Measurements from ENCODE around the gene NMD3. TPM values are rescaled to one million over a fixed set of nuclear protein-coding genes. Genes with fewer than 3 reads are reported as not detected.
"Not testable (repeated sequence)": the region's sequence is repeated elsewhere in the genome, so short reads cannot be mapped to it uniquely, and the experiment has no call there.

NMD3 gene
- total RNA-seq: 10 to 100 TPM; 32.3 to 45.8 (median 40.6) TPM

DNA sequence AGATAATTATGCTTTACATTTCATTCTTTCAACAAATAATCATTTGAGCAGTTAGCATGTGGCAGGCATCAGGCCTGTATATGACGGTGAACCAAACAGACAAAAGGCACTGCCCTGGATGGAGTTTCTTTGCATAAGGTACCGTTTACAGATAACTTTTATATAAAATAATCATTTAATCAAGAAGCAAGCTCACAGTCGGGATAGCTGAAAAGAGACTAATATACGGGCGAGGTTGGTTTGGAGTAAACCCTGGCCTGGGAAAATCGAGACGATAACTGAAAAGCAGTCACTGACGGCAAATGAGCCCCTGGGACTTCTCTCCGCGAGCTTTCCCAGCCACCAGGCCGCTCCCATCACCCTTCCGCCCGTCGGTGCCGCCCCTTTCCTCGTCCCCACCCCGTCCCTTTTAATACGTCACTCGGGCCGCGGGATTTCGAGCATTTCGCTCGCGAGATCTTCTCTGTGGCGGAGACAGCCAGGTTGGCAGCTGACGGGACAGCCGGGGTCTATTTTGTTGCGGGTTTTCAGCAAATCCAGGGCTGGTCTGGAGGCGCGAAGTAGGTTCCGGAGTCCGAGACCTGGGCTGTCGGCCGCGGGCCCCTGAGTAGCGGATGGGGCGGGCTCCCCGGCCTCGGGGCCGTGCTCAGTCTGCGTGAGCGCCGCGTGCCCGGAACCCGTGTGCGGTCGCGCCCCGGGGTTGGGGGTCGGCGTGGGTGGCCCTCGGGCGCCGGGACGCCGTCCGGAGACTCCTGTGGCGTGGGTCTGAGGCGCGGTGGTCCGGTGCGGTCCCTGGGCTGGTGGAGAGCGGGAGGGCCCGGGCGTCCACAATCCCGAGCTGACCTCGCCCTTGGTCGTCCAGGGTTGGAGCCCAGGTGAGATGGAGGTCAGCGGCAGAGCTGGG, at the start of gene NMD3:
NMD3 (plus strand) TSS at position 462 of the 904 bp plus-strand sequence. CDS start 703 bp downstream, outside the sequence.
- Histone ChIP-seq H3K4me3 (peak within 1 kb of the TSS; percentile 75 to 97 (median 94)), H3K9me3 (no peaks in the 10 kb centered on the region), H3K27me3 (no peaks in the 10 kb centered on the region), H3K36me3 (peaks cover 0 to 13% (median 2%) of the 10 kb centered on the region in 4 donors), H3K4me1 (peaks cover 21 to 45% (median 38%) of the 10 kb centered on the region in 4 donors), H3K27ac (replicated peaks in 1 of 4) (peak within 1 kb of the TSS; percentile 92 to 97 (median 94))
- TF ChIP-seq POLR2A (IDR thresholded peaks at IDR 0.05; ENCODE audit: low read depth) (peak; percentile 45), EP300 (IDR thresholded peaks at IDR 0.05) (peak; percentile 29), POLR2AphosphoS5 (IDR thresholded peaks at IDR 0.05) (peak; percentile 88 to 91)
- TF ChIP-seq, protein P1, sequence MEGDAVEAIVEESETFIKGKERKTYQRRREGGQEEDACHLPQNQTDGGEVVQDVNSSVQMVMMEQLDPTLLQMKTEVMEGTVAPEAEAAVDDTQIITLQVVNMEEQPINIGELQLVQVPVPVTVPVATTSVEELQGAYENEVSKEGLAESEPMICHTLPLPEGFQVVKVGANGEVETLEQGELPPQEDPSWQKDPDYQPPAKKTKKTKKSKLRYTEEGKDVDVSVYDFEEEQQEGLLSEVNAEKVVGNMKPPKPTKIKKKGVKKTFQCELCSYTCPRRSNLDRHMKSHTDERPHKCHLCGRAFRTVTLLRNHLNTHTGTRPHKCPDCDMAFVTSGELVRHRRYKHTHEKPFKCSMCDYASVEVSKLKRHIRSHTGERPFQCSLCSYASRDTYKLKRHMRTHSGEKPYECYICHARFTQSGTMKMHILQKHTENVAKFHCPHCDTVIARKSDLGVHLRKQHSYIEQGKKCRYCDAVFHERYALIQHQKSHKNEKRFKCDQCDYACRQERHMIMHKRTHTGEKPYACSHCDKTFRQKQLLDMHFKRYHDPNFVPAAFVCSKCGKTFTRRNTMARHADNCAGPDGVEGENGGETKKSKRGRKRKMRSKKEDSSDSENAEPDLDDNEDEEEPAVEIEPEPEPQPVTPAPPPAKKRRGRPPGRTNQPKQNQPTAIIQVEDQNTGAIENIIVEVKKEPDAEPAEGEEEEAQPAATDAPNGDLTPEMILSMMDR (IDR thresholded peaks at IDR 0.05): no peak
- intact Hi-C loops (cut with DNase I): loop anchor here (10.0 kb wide), 1 partner anchor 826 kb away; the partner anchor contains the start of genes IFT80 and SMC4
- peak; percentile 97 for DNase-seq (ENCODE audit: extremely low spot score)
- under 1% methylated on average over 30 of the region's 71 CpGs for WGBS

DNA sequence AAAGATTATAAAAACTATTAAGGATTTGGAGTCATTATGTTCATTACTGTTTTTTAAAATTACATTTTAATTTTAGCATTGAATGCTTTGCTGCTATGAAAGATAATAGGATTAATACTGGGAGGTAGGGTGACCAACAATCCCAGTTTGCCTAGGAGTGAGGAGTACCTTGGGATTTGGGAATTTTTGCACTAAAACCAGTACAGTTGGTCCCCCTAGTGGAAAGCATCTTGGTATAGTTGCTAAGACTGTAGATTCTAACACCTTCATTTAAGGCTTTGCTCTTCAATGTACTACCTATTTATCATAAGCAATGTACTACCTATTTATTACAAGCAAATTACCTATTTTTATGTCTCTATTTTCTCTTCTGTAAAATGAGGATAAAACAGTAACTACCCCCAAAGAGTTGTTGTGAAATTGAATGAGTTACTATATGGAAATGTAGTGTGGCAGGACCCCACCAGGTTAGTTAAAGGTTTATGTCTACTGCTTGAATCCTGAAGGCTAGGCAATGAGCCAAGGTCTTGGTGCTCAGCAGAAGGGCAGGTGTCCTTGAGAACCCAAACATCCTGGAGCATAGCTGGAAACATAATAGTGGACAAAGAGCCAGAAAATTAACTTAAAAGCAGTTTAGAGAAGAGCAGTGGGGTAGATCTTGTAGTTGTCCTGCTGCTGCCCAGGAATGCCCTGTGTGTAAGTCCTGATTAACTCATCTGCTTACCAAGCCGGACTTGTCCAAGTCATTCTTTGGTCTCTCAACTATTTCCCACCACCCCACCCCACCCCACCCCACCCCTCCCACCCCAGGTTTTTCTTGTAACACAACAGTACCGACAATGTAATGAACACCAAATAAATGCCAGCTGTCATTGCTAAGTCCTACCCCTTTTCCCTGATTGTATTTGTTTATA, 49.2 kb upstream of the NMD3 start:
- no peak for DNase-seq (ENCODE audit: extremely low spot score)
- H3K4me3 ChIP-seq: no peak overlapping the region
- H3K27me3 ChIP-seq: no peaks in the 10 kb centered on the region
- intact Hi-C loops (cut with DNase I): no loop called here
- no peak overlapping the region for H3K27ac ChIP-seq (replicated peaks in 1 of 4)
- WGBS: 75% methylated on average over 2 of the region's 2 CpGs
- TF ChIP-seq POLR2A (IDR thresholded peaks at IDR 0.05; ENCODE audit: low read depth) (no peak), EP300 (IDR thresholded peaks at IDR 0.05) (no peak), POLR2AphosphoS5 (IDR thresholded peaks at IDR 0.05) (no peak)
- TF ChIP-seq, protein P1 (IDR thresholded peaks at IDR 0.05): no peak
- peaks cover 0 to 12% (median 2%) of the 10 kb centered on the region in 4 donors for H3K4me1 ChIP-seq
- H3K36me3 ChIP-seq: no peaks in the 10 kb centered on the region
- H3K9me3 ChIP-seq: no peaks in the 10 kb centered on the region

DNA sequence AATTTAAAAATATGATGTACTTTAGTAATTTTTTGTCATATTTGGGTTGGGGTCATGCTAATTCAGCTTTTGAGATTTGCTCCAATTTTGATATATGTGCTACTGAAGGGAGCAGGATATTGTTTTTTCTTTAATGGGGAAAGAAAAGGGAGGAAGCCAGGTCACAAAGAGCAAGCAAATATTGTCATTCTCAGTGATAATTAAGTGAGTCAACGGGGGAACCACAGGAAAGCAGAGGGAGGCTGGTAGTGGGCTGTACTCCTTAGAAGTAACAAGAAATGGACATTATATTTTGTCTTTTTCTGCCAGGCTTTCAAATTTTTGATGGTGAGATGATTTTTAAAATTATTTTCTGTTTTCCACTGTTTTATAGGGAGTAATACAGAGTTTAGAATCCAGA, 45.6 kb upstream of the NMD3 start:
- no peak for TF ChIP-seq POLR2A (IDR thresholded peaks at IDR 0.05; ENCODE audit: low read depth)
- TF ChIP-seq, protein P1 (IDR thresholded peaks at IDR 0.05): no peak
- TF ChIP-seq POLR2AphosphoS5 (IDR thresholded peaks at IDR 0.05): no peak
- TF ChIP-seq EP300 (IDR thresholded peaks at IDR 0.05): no peak
- Histone ChIP-seq H3K4me3 (no peak overlapping the region), H3K36me3 (no peaks in the 10 kb centered on the region), H3K9me3 (no peaks in the 10 kb centered on the region), H3K27ac (replicated peaks in 1 of 4) (no peak overlapping the region), H3K27me3 (no peaks in the 10 kb centered on the region), H3K4me1 (peaks cover 0 to 12% (median 2%) of the 10 kb centered on the region in 4 donors)
- WGBS: 59% methylated on average over 1 of the region's 1 CpG
- intact Hi-C loops (cut with DNase I): no loop called here
- no peak for DNase-seq (ENCODE audit: extremely low spot score)

DNA sequence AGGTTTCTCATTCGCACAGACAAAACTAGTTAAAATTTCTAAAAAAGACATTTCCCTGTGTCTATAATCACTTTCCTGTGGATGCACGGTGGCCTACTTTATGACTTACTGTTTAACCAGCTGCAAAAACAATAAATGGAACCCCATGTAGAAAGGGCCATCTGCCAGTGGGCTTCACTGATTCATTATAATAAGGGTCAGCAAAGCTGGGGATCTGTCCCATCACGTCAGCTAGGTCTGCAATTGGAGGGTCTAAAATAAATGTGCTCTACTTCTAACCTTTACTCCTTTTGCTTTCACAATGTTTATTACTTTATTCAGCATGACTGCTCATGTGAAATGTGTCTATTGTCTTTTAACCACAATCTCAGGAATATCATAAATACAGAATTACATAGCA, 43.1 kb upstream of the NMD3 start:
- WGBS: 71% methylated on average over 3 of the region's 3 CpGs
- no peak for TF ChIP-seq EP300 (IDR thresholded peaks at IDR 0.05)
- TF ChIP-seq POLR2AphosphoS5 (IDR thresholded peaks at IDR 0.05): no peak
- TF ChIP-seq, protein P1 (IDR thresholded peaks at IDR 0.05): no peak
- TF ChIP-seq POLR2A (IDR thresholded peaks at IDR 0.05; ENCODE audit: low read depth): no peak
- Histone ChIP-seq H3K36me3 (no peaks in the 10 kb centered on the region), H3K27me3 (no peaks in the 10 kb centered on the region), H3K4me1 (no peaks in the 10 kb centered on the region), H3K27ac (replicated peaks in 1 of 4) (no peak overlapping the region), H3K4me3 (no peak overlapping the region), H3K9me3 (no peaks in the 10 kb centered on the region)
- intact Hi-C loops (cut with DNase I): no loop called here
- DNase-seq (ENCODE audit: extremely low spot score): no peak

DNA sequence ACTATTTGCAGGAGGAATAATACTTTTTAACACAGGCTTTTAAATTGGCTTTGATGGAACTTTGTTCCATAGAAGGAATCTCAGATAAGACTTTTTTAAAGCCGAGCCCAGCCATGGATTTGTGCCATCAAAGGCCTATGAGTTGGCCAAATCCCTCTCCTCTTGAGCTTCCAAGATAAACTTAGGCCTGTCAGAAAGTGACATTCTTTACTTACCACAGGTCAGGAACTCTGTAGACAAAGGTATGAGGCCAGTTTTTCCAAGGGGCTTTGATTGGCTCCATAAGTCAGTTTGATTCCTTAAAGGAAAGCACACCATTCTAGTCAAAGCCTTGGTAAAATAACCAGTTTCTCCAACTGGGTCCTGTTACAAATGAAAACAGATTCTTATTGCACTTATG, 39.7 kb upstream of the NMD3 start:
- H3K27me3 ChIP-seq; DNase-seq (ENCODE audit: extremely low spot score); H3K36me3 ChIP-seq; H3K9me3 ChIP-seq; H3K4me3 ChIP-seq; intact Hi-C loops (cut with DNase I); H3K4me1 ChIP-seq; H3K27ac ChIP-seq (replicated peaks in 1 of 4): not testable (repeated sequence)
- 28% methylated on average over 1 of the region's 1 CpG for WGBS

Data from esophagus muscularis mucosa (tissue), 4 donors.